K562 (cell line): ENCODE measurements around the gene GPR179. TPM values are rescaled to one million over a fixed set of nuclear protein-coding genes. Genes with fewer than 3 reads are reported as not detected.

Experiments used
- ATAC-seq: fragments of 200-7000 bp; cut with Tn5 transposase; 3 replicates; pipeline ENCODE4 v1.9.1; 2020; ENCODE audit warnings: moderate library complexity
- BruUV-seq: library from RNA; stranded (reverse); fragments of 400-500 nt; replicated peaks from 2 replicates; lab custom pipeline; 2021; lab: Mats Ljungman, UMichigan
- CTCF ChIA-PET: fragments of 300-600 bp; formaldehyde crosslinking; extraction: SDS; loops from one replicate; lab custom pipeline; 2021; ENCODE audit warnings: low intra/inter-chr PET ratio; lab: Yijun Ruan, JAX
- POLR2A ChIA-PET: fragments of 300-600, 350-650 bp; sonication (Branson Sonifier 250); formaldehyde crosslinking; extraction: SDS; loops from one replicate; lab custom pipeline; 2021; ENCODE audit warnings: antibody characterized with exemption, inconsistent platforms; lab: Yijun Ruan, JAX
- DNase-seq, 4 experiments: peaks; one replicate each; pipeline versions ENCODE4 v3.0.0 to v3.0.0-alpha.2; 2011 to 2018; ENCODE audit warnings: low spot score in 3 of 4, mixed read lengths in 3 of 4; ENCODE audit errors: extremely low read depth in 1 of 4
- FAIRE-seq: peaks from 2 replicates; lab custom pipeline; 2011; peaks lifted over from hg19 to GRCh38; lab: Jason Lieb, UNC
- H2AFZ ChIP-seq: 2 replicates; pipeline ENCODE4 v1.6.0; 2011; ENCODE audit warnings: low read depth, low read length, control low read depth, inconsistent platforms
- H3K27ac ChIP-seq: fragments of 200-600 bp; 3 replicates; pipeline ENCODE4 v1.8.0; 2011; ENCODE audit warnings: low read depth, mild to moderate bottlenecking, control low read depth, inconsistent platforms, low read length, moderate library complexity, mixed read lengths; ENCODE audit errors: extremely low read depth
- H3K27me3 ChIP-seq, 2 experiments: fragments of 300-600 bp in 1 of 2; 2 replicates in 1 of 2; 3 replicates in 1 of 2; pipeline versions ENCODE4 v1.6.0 to v1.8.0; 2011; ENCODE audit warnings: inconsistent platforms in 2 of 2, low read length in 2 of 2, mild to moderate bottlenecking in 1 of 2, mixed read lengths in 1 of 2, moderate library complexity in 1 of 2; ENCODE audit not compliant: control insufficient read depth in 2 of 2, insufficient read depth in 2 of 2
- H3K36me3 ChIP-seq: fragments of 300-600 bp; 3 replicates; pipeline ENCODE4 v1.8.0; 2011; ENCODE audit warnings: mild to moderate bottlenecking, low read length, inconsistent platforms; ENCODE audit not compliant: control insufficient read depth, insufficient read depth
- H3K4me1 ChIP-seq, 2 experiments: fragments of 200-600 bp in 1 of 2; replicated peaks in 1 of 2; 2 replicates in 1 of 2; 3 replicates in 1 of 2; pipeline versions ENCODE4 v1.5.1 to v1.8.0; 2011; ENCODE audit warnings: inconsistent platforms in 2 of 2, low read length in 2 of 2, mild to moderate bottlenecking in 1 of 2, mixed read lengths in 1 of 2, moderate library complexity in 1 of 2; ENCODE audit not compliant: control insufficient read depth in 2 of 2, insufficient read depth in 2 of 2
- H3K4me2 ChIP-seq: 2 replicates; pipeline ENCODE4 v1.6.1; 2011; ENCODE audit warnings: low read length, control low read depth, inconsistent platforms, mixed read lengths; ENCODE audit not compliant: insufficient read depth
- H3K4me3 ChIP-seq: fragments of 200-600 bp; sonication (generic), shearing (Covaris generic); 2 replicates; pipeline ENCODE4 v1.5.1; 2016; ENCODE audit warnings: control low read depth, inconsistent platforms
- H3K79me2 ChIP-seq: fragments of 200-600 bp; 3 replicates; pipeline ENCODE4 v1.8.0; 2011; ENCODE audit warnings: low read length, inconsistent platforms; ENCODE audit not compliant: control insufficient read depth, insufficient read depth
- H3K9ac ChIP-seq, 2 experiments: 2 replicates each; pipeline versions ENCODE4 v1.6.0 to v1.6.1; 2011; ENCODE audit warnings: low read depth in 2 of 2, low read length in 2 of 2, control low read depth in 1 of 2, inconsistent platforms in 1 of 2, mild to moderate bottlenecking in 1 of 2, mixed read lengths in 1 of 2; ENCODE audit not compliant: insufficient read depth in 1 of 2
- H3K9me1 ChIP-seq: one replicate; pipeline ENCODE4 v1.6.0; 2011; ENCODE audit warnings: inconsistent platforms, mild to moderate bottlenecking, low read length, moderate library complexity; ENCODE audit not compliant: control insufficient read depth, insufficient read depth
- H3K9me3 ChIP-seq: replicated peaks from 2 replicates; pipeline ENCODE4 v1.5.1; 2011; ENCODE audit warnings: low read depth, low read length, inconsistent platforms; ENCODE audit not compliant: control insufficient read depth, insufficient read depth
- H4K20me1 ChIP-seq: replicated peaks from 2 replicates; pipeline ENCODE4 v1.6.1; 2011; ENCODE audit warnings: low read length, inconsistent platforms, mixed read lengths; ENCODE audit not compliant: control insufficient read depth, insufficient read depth
- BHLHE40 ChIP-seq: IDR thresholded peaks from 2 replicates; pipeline ENCODE4 v1.6.1; 2011; ENCODE audit warnings: low read length, improper control_type of control experiment
- BRCA1 ChIP-seq, 2 experiments: fragments of 450-650 bp in 1 of 2; sonication (generic) in 1 of 2; formaldehyde crosslinking in 1 of 2; IDR thresholded peaks; 2 replicates each; pipeline versions ENCODE4 v1.5.0 to v1.6.1; 2017 to 2020; ENCODE audit warnings: mild to moderate bottlenecking in 1 of 2, missing genetic modification reagents in 1 of 2
- CBX3 ChIP-seq, 2 experiments: IDR thresholded peaks; 1 replicate in 1 of 2; 2 replicates in 1 of 2; pipeline ENCODE4 v1.6.1; 2012; ENCODE audit warnings: inconsistent platforms in 2 of 2, low read length in 2 of 2, borderline replicate concordance in 1 of 2, control low read depth in 1 of 2
- ELF4 ChIP-seq: fragments of 450-650 bp; formaldehyde crosslinking; IDR thresholded peaks from 2 replicates; pipeline ENCODE4 v1.4.0; 2022; ENCODE audit warnings: missing genetic modification characterization
- GABPB2 ChIP-seq: fragments of 250-450 bp; sonication (Bioruptor Pico); conservative IDR thresholded peaks from 2 replicates; pipeline ENCODE4 v1.5.1; 2021; ENCODE audit warnings: mild to moderate bottlenecking
- HMG20A ChIP-seq: fragments of 450-650 bp; formaldehyde crosslinking; conservative IDR thresholded peaks from 2 replicates; pipeline ENCODE4 v1.4.0; 2020; ENCODE audit warnings: mild to moderate bottlenecking, mixed read lengths
- HOMEZ ChIP-seq: fragments of 250-450 bp; sonication (Bioruptor Pico); IDR thresholded peaks from 2 replicates; pipeline ENCODE4 v1.4.0; 2020; ENCODE audit warnings: mild to moderate bottlenecking, moderate library complexity
- MAZ ChIP-seq, 2 experiments: fragments of 450-650 bp in 1 of 2; sonication (generic) in 1 of 2; formaldehyde crosslinking; IDR thresholded peaks in 1 of 2; conservative IDR thresholded peaks in 1 of 2; 2 replicates each; pipeline versions ENCODE4 v1.4.0 to v1.5.0; 2020; ENCODE audit warnings: mild to moderate bottlenecking in 1 of 2, missing genetic modification reagents in 1 of 2
- NR3C1 ChIP-seq: sonication (generic); formaldehyde crosslinking; IDR thresholded peaks from 2 replicates; pipeline ENCODE4 v1.8.1; 2022; ENCODE audit warnings: missing genetic modification reagents
- PCBP2 ChIP-seq: fragments of 200-400 bp; formaldehyde crosslinking; IDR thresholded peaks from 2 replicates; pipeline ENCODE4 v1.6.1; 2018; ENCODE audit warnings: low read length, low read depth, mild to moderate bottlenecking, moderate library complexity; ENCODE audit not compliant: poor library complexity, severe bottlenecking
- POLR2AphosphoS2 ChIP-seq: IDR thresholded peaks from 2 replicates; pipeline ENCODE4 v1.6.1; 2012; ENCODE audit warnings: low read length, improper control_type of control experiment
- POLR2AphosphoS5 ChIP-seq: IDR thresholded peaks from 2 replicates; pipeline ENCODE4 v1.6.1; 2011; ENCODE audit warnings: mild to moderate bottlenecking, low read depth, low read length, moderate library complexity; ENCODE audit not compliant: control insufficient read depth, insufficient read depth
- POLR3G ChIP-seq: IDR thresholded peaks from 2 replicates; pipeline ENCODE4 v1.6.1; 2011; ENCODE audit not compliant: insufficient read length, insufficient replicate concordance; ENCODE audit errors: extremely low read depth
- RAD21 ChIP-seq, 2 experiments: fragments of 250-450 bp in 1 of 2; fragments of 450-650 bp in 1 of 2; sonication (Bioruptor Pico) in 1 of 2; formaldehyde crosslinking in 1 of 2; IDR thresholded peaks in 1 of 2; conservative IDR thresholded peaks in 1 of 2; 2 replicates each; pipeline versions ENCODE4 v1.4.0 to v1.8.0; 2020 to 2022; ENCODE audit warnings: mild to moderate bottlenecking in 2 of 2, moderate library complexity in 1 of 2
- U2AF1 ChIP-seq: fragments of 200-400 bp; formaldehyde crosslinking; optimal IDR thresholded peaks from 2 replicates; pipeline ENCODE3; 2017; ENCODE audit warnings: mild to moderate bottlenecking, low read depth, low read length, moderate library complexity
- YY1 ChIP-seq, 3 experiments: IDR thresholded peaks; 2 replicates each; pipeline ENCODE4 v1.6.1; 2011; ENCODE audit warnings: low read length in 2 of 3, mild to moderate bottlenecking in 2 of 3, moderate library complexity in 2 of 3, borderline replicate concordance in 1 of 3, control low read depth in 1 of 3, low read depth in 1 of 3; ENCODE audit not compliant: insufficient read depth in 3 of 3, insufficient replicate concordance in 2 of 3, control insufficient read depth in 1 of 3, insufficient read length in 1 of 3; ENCODE audit errors: extremely low read depth in 1 of 3
- ZKSCAN1 ChIP-seq: fragments of 150-350 bp; IDR thresholded peaks from 2 replicates; pipeline ENCODE4 v1.6.1; 2016; ENCODE audit warnings: low read depth, low read length
- ZNF316 ChIP-seq: fragments of 450-650 bp; IDR thresholded peaks from 2 replicates; pipeline ENCODE4 v1.6.1; 2016
- ZNF354B ChIP-seq: fragments of 250-450 bp; sonication (Bioruptor Pico); IDR thresholded peaks from 2 replicates; pipeline ENCODE4 v1.4.0; 2020
- ZNF507 ChIP-seq: conservative IDR thresholded peaks from 2 replicates; pipeline ENCODE4 v1.6.1; 2017; ENCODE audit warnings: missing genetic modification characterization, missing compliant biosample characterization
- ZSCAN32 ChIP-seq: fragments of 450-650 bp; formaldehyde crosslinking; IDR thresholded peaks from 2 replicates; pipeline ENCODE4 v1.4.0; 2020; ENCODE audit warnings: mild to moderate bottlenecking, moderate library complexity
- ZZZ3 ChIP-seq: fragments of 450-650 bp; IDR thresholded peaks from 2 replicates; pipeline ENCODE4 v1.6.1; 2016; ENCODE audit warnings: antibody characterized with exemption, mild to moderate bottlenecking, moderate library complexity
- WGBS: fragments of 100-300 bp; shearing (Covaris generic); methylation state at CpG from one replicate; pipeline ENCODE4 v1.1.6; 2016; ENCODE audit warnings: low coverage, mixed read lengths; ENCODE audit not compliant: insufficient coverage; ENCODE audit errors: missing lambda C conversion rate; 5-methylcytosine and 5-hydroxymethylcytosine counted together
- in situ Hi-C: fragments of 300-500 bp; cut with MboI; formaldehyde crosslinking; loops from 4 replicates; pipeline ENCODE4 v1.15.0; 2018; ENCODE audit warnings: inconsistent platforms, mixed read lengths
- intact Hi-C: fragments of 100-400 bp; cut with micrococcal nuclease; formaldehyde crosslinking; loops from 2 replicates; pipeline ENCODE4 v1.14.2; 2022
- polyA plus RNA-seq, 8 experiments: library from polyadenylated mRNA; depleted of rRNA in 4 of 8; stranded (reverse) in 5 of 8; unstranded in 3 of 8; fragments of >200 nt; fragmentation: Nextera tagmentation in 2 of 8; fragmentation: Illumina TruSeq in 1 of 8; extraction: Ambion mirVana in 2 of 8; extraction: Trizol in 1 of 8; gene quantifications; 2 replicates each; pipeline versions ENCODE4 v1.2.1 to v1.2.3, GENCODE V29; 2011 to 2014; ENCODE audit warnings: inconsistent platforms in 1 of 8, missing spikeins in 1 of 8
- total RNA-seq, 7 experiments: library from RNA; depleted of rRNA in 6 of 7; stranded (reverse); fragments of >200 nt in 6 of 7; fragmentation: Illumina TruSeq in 2 of 7; extraction: Trizol in 2 of 7; gene quantifications; 2 replicates each; pipeline versions ENCODE4 v1.2.1 to v1.2.3, GENCODE V29; 2011 to 2021; ENCODE audit warnings: low replicate concordance in 1 of 7

GPR179 gene
- total and polyA plus RNA-seq, 9 of the 15 experiments (the other 6 are each of a cell fraction or from before 2014, with no cell fraction given) = not detected

DNA sequence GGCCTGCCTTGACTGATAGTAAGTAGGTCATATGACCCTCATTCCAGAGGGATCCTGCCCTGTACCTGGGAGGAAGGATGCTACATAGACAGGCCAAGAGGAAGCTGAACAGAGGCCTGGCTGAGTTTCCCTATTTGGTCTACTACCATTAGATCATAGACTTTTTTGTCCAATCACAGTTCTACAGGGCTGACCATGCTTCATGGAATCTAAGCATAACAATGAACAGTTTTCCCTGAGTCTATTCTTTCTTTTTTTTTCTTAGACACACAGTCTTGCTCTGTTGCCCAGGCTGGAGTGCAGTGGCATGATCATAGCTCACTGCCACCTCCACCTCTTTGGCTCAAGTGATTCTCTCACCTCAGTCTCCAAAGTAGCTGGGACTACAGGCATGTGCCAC lies 3.9 kb downstream of the GPR179 start (continued):
- no peak for TF ChIP-seq PCBP2
- TF ChIP-seq ZZZ3 = no peak
- TF ChIP-seq YY1 (IDR thresholded peaks at IDR 0.05; ENCODE audit: borderline replicate concordance in 1 of 3, control insufficient read depth in 1 of 3, extremely low read depth in 1 of 3, insufficient read depth in 3 of 3, insufficient read length in 1 of 3, insufficient replicate concordance in 2 of 3, low read depth in 1 of 3, low read length in 2 of 3) = no peak
- no peak for TF ChIP-seq HMG20A (CRISPR knock-in tag)
- no peak for TF ChIP-seq NR3C1 (CRISPR knock-in tag)
- no peak for TF ChIP-seq POLR2AphosphoS5
- no peak for TF ChIP-seq U2AF1
- TF ChIP-seq GABPB2 = no peak
- no peak for TF ChIP-seq ZNF354B (CRISPR knock-in tag)
- TF ChIP-seq, all 486 proteins: peak for 0

GRCh38 chr17:38338535-38338934 lies 5.2 kb downstream of the GPR179 start:
- FAIRE-seq (no peak), ATAC-seq (no peak), DNase-seq (no peak)
- no peak overlapping the region for H3K27ac ChIP-seq
- H3K27me3 ChIP-seq = peaks cover 44 to 75% of the 10 kb centered on the region in 2 experiments
- CTCF ChIA-PET = no interaction called here
- no TSS peak for BruUV-seq
- in situ Hi-C loops = no loop called here
- H3K4me3 ChIP-seq = no peak overlapping the region
- H3K79me2 ChIP-seq = no peaks in the 10 kb centered on the region
- intact Hi-C loops = no loop called here
- no peak overlapping the region for H3K9ac ChIP-seq
- WGBS = 0% methylated on average over 4 of the region's 4 CpGs
- H3K36me3 ChIP-seq = no peaks in the 10 kb centered on the region
- H2AFZ ChIP-seq = no peak overlapping the region
- H3K4me1 ChIP-seq = peaks cover 0 to 11% of the 10 kb centered on the region in 2 experiments; a peak in 1 of 5 replicates
- H3K9me1 ChIP-seq = no peaks in the 10 kb centered on the region
- peaks cover 30% of the 10 kb centered on the region for H4K20me1 ChIP-seq
- no peak overlapping the region for H3K4me2 ChIP-seq
- POLR2A ChIA-PET = interaction anchor here (0.7 to 1.1 kb wide), 4 partner anchors 10 to 43 kb away, joined by 3 to 4 read pairs (median 4); no protein-coding TSS in a partner anchor
- H3K9me3 ChIP-seq = no peaks in the 10 kb centered on the region
- TF ChIP-seq POLR3G (no peak), BRCA1 (IDR thresholded peaks at IDR 0.05) (no peak), BRCA1 (CRISPR knock-in tag; IDR thresholded peaks at IDR 0.05) (no peak), ZNF507 (no peak), BHLHE40 (no peak), POLR2AphosphoS2 (no peak), HOMEZ (CRISPR knock-in tag) (no peak), ELF4 (CRISPR knock-in tag) (no peak), RAD21 (CRISPR knock-in tag; conservative IDR thresholded peaks at IDR 0.05 in 1 of 2, IDR thresholded peaks at IDR 0.05 in 1 of 2) (no peak), ZKSCAN1 (no peak), MAZ (CRISPR knock-in tag; conservative IDR thresholded peaks at IDR 0.05 in 1 of 2, IDR thresholded peaks at IDR 0.05 in 1 of 2) (no peak), CBX3 (IDR thresholded peaks at IDR 0.05; ENCODE audit: borderline replicate concordance in 1 of 2, low read length in 2 of 2) (no peak), ZSCAN32 (CRISPR knock-in tag) (no peak), ZNF316 (no peak)
